Measurements from ENCODE around the gene SSBP3. TPM values are rescaled to one million over a fixed set of nuclear protein-coding genes. Genes with fewer than 3 reads are reported as not detected.

The SSBP3 gene
- total RNA-seq, 1 donor, result 14.5 TPM

- Histone ChIP-seq H3K4me2 (ENCODE audit: insufficient read depth, low read length) (no peak overlapping the region), H3K27me3 (ENCODE audit: insufficient read depth, low read length) (no peaks in the 10 kb centered on the region), H2AFZ (ENCODE audit: low read length) (no peak overlapping the region), H3K27ac (ENCODE audit: low read depth, low read length) (no peak overlapping the region), H3K79me2 (ENCODE audit: insufficient read depth, low read length) (peaks cover 36% of the 10 kb centered on the region), H4K20me1 (ENCODE audit: insufficient read depth, low read length) (peaks cover 21% of the 10 kb centered on the region), H3K9me3 (ENCODE audit: low read depth, low read length) (no peaks in the 10 kb centered on the region), H3K4me1 (ENCODE audit: insufficient read depth, low read length) (peaks cover 19% of the 10 kb centered on the region), H3K4me3 (ENCODE audit: insufficient read depth, low read length) (no peak overlapping the region), H3K36me3 (ENCODE audit: insufficient read depth, low read length) (peaks cover 40% of the 10 kb centered on the region)
- no peak for DNase-seq (ENCODE audit: insufficient read length, low spot score, missing footprints)
- TF ChIP-seq, protein P1, sequence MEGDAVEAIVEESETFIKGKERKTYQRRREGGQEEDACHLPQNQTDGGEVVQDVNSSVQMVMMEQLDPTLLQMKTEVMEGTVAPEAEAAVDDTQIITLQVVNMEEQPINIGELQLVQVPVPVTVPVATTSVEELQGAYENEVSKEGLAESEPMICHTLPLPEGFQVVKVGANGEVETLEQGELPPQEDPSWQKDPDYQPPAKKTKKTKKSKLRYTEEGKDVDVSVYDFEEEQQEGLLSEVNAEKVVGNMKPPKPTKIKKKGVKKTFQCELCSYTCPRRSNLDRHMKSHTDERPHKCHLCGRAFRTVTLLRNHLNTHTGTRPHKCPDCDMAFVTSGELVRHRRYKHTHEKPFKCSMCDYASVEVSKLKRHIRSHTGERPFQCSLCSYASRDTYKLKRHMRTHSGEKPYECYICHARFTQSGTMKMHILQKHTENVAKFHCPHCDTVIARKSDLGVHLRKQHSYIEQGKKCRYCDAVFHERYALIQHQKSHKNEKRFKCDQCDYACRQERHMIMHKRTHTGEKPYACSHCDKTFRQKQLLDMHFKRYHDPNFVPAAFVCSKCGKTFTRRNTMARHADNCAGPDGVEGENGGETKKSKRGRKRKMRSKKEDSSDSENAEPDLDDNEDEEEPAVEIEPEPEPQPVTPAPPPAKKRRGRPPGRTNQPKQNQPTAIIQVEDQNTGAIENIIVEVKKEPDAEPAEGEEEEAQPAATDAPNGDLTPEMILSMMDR (IDR thresholded peaks at IDR 0.05; ENCODE audit: extremely low read depth, low read depth, low read length), result no peak
Observed at GRCh38 chr1:54401799-54402198, 4.4 kb downstream of the SSBP3 start.

GRCh38 chr1:54400329-54400728 is 5.9 kb downstream of the SSBP3 start:
- Histone ChIP-seq H4K20me1 (ENCODE audit: insufficient read depth, low read length) (peaks cover 21% of the 10 kb centered on the region), H3K4me2 (ENCODE audit: insufficient read depth, low read length) (no peak overlapping the region), H3K36me3 (ENCODE audit: insufficient read depth, low read length) (peaks cover 43% of the 10 kb centered on the region), H3K27me3 (ENCODE audit: insufficient read depth, low read length) (no peaks in the 10 kb centered on the region), H2AFZ (ENCODE audit: low read length) (no peak overlapping the region), H3K79me2 (ENCODE audit: insufficient read depth, low read length) (peaks cover 42% of the 10 kb centered on the region), H3K9me3 (ENCODE audit: low read depth, low read length) (no peaks in the 10 kb centered on the region), H3K4me3 (ENCODE audit: insufficient read depth, low read length) (no peak overlapping the region), H3K27ac (ENCODE audit: low read depth, low read length) (no peak overlapping the region), H3K4me1 (ENCODE audit: insufficient read depth, low read length) (peaks cover 19% of the 10 kb centered on the region)
- TF ChIP-seq, protein P1 (IDR thresholded peaks at IDR 0.05; ENCODE audit: extremely low read depth, low read depth, low read length), result no peak
- DNase-seq (ENCODE audit: insufficient read length, low spot score, missing footprints), result no peak

- Histone ChIP-seq H3K27me3 (ENCODE audit: insufficient read depth, low read length) (no peaks in the 10 kb centered on the region), H3K4me3 (ENCODE audit: insufficient read depth, low read length) (no peak overlapping the region), H3K36me3 (ENCODE audit: insufficient read depth, low read length) (peaks cover 43% of the 10 kb centered on the region), H2AFZ (ENCODE audit: low read length) (no peak overlapping the region), H4K20me1 (ENCODE audit: insufficient read depth, low read length) (peaks cover 17% of the 10 kb centered on the region), H3K27ac (ENCODE audit: low read depth, low read length) (no peak overlapping the region), H3K9me3 (ENCODE audit: low read depth, low read length) (no peaks in the 10 kb centered on the region), H3K4me2 (ENCODE audit: insufficient read depth, low read length) (no peak overlapping the region), H3K79me2 (ENCODE audit: insufficient read depth, low read length) (peaks cover 39% of the 10 kb centered on the region), H3K4me1 (ENCODE audit: insufficient read depth, low read length) (peaks cover 15% of the 10 kb centered on the region)
- TF ChIP-seq, protein P1 (IDR thresholded peaks at IDR 0.05; ENCODE audit: extremely low read depth, low read depth, low read length), result no peak
- no peak for DNase-seq (ENCODE audit: insufficient read length, low spot score, missing footprints)
Observed at GRCh38 chr1:54399765-54400164, 6.4 kb downstream of the SSBP3 start.

GRCh38 chr1:54398963-54399528 is 7.1 kb downstream of the SSBP3 start:
- peaks cover 21% of the 10 kb centered on the region for H4K20me1 ChIP-seq (ENCODE audit: insufficient read depth, low read length)
- H3K27me3 ChIP-seq (ENCODE audit: insufficient read depth, low read length), result no peaks in the 10 kb centered on the region
- DNase-seq (ENCODE audit: insufficient read length, low spot score, missing footprints), result no peak
- H3K9me3 ChIP-seq (ENCODE audit: low read depth, low read length), result no peaks in the 10 kb centered on the region
- no peak overlapping the region for H3K27ac ChIP-seq (ENCODE audit: low read depth, low read length)
- H3K79me2 ChIP-seq (ENCODE audit: insufficient read depth, low read length), result peaks cover 35% of the 10 kb centered on the region
- H3K36me3 ChIP-seq (ENCODE audit: insufficient read depth, low read length), result peaks cover 45% of the 10 kb centered on the region
- peaks cover 7% of the 10 kb centered on the region for H3K4me1 ChIP-seq (ENCODE audit: insufficient read depth, low read length)
- no peak overlapping the region for H3K4me3 ChIP-seq (ENCODE audit: insufficient read depth, low read length)
- H2AFZ ChIP-seq (ENCODE audit: low read length), result no peak overlapping the region
- TF ChIP-seq, protein P1 (IDR thresholded peaks at IDR 0.05; ENCODE audit: extremely low read depth, low read depth, low read length), result no peak
- H3K4me2 ChIP-seq (ENCODE audit: insufficient read depth, low read length), result no peak overlapping the region

Measured in osteoblast (primary cell).